SH-SY5Y (cell line): ENCODE measurements around the gene DYNLRB1.

ENCODE experiments used
- GATA2 ChIP-seq: IDR thresholded peaks from 2 replicates; pipeline ENCODE4 v1.6.1; 2011; ENCODE audit warnings: mild to moderate bottlenecking, low read depth, low read length
- GATA3 ChIP-seq: IDR thresholded peaks from 2 replicates; pipeline ENCODE4 v1.6.1; 2011; ENCODE audit warnings: low read depth, mild to moderate bottlenecking, low read length, moderate library complexity

The DYNLRB1 gene

GRCh38 chr20:34540596-34541263 lies 24.5 kb downstream of the DYNLRB1 start:
- TF ChIP-seq GATA2 (no peak), GATA3 (no peak)

DNA sequence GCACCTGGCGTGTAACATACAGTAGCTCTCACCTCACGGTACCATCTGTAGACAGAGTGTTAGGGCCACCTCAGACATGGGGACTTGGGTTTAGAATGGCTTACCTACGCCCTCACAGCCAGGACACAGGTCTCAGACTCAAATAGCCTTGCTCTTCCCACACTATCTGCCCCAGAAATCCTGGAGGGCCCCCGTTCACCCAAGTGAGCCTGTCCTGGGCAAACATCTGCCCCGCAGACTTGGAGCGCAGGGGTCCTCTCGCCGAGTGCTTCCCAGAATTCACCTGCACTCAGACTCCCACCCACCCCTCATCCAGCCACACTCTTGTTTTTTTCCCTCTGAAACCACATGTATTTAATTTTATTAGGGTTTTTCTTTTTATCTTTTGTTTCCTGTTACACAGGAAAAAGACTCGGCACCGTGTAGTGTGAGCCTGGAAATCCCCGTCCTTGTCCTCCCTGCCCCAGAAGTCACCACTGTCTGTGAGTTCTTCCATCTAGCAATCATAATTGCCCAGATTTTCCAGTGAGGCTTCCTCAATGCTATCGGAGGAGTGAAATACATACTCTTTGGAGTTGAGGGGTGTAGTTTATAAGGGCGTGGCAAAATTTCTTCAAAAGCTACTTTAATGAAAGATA lies 25.2 kb downstream of the DYNLRB1 start:
- TF ChIP-seq GATA3 (no peak), GATA2 (no peak)

- TF ChIP-seq GATA3 (no peak), GATA2 (no peak)
These were observed 25.7 kb downstream of the DYNLRB1 start for GRCh38 chr20:34541917-34542316.

DNA sequence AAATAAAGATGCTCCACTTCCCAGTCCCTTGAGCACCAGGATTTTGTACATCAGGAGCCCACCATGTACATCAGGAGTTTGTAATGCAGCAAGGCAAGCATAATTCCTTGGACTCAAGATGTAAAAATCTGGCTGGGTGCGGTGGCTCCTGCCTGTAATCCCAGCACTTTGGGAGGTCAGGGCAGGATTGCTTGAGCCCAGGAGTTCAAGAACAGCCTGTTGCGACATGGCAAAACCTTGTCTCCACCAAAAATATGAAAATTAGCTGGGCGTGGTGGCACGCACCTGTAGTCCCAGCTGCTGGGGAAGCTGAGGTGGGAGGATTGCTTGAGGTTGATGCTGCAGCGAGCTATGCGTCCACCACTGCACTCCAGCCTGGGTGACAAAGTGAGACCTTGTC lies 26.2 kb downstream of the DYNLRB1 start:
- TF ChIP-seq GATA3 (no peak), GATA2 (no peak)

- TF ChIP-seq GATA2, result no peak
- no peak for TF ChIP-seq GATA3
These were observed 27.3 kb downstream of the DYNLRB1 start for GRCh38 chr20:34543463-34544056.

GRCh38 chr20:34544109-34544796 lies 28.0 kb downstream of the DYNLRB1 start:
- TF ChIP-seq GATA2 (no peak), GATA3 (no peak)

GRCh38 chr20:34546751-34547181 lies 30.5 kb downstream of the DYNLRB1 start:
- TF ChIP-seq GATA2 (no peak), GATA3 (no peak)

- TF ChIP-seq GATA2 (no peak), GATA3 (no peak)
These were observed 31.8 kb downstream of the DYNLRB1 start for GRCh38 chr20:34547844-34548613.

DNA sequence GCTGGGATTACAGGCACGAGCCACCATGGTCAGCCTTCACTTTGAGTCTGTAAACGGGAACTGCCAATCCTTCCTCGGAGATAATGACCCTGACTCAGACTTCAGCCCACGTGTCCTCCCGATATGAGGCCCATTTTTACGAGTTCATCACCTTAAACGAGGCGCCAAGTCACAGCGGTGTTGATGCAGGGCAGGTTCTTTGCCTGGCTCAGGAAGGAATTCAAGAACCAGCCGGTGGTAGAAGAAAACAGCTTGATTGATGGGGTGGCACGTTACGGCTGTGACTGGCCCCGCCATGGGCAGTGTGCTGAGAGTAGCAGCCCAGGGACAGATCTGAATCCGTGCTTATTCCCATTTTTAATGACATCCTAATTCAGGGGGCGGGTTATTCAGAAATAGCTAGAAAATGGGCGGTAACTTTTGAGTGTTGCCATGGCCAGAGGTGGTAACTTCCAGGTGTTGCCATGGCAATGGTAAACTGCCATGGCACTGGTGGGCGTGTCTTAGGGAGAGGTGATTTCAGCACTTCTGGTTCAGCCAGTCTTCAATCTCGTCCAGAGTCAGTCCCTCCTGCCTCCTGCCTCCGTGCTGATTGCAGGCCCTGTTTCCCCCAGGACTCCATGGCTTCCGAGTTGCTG lies 33.2 kb downstream of the DYNLRB1 start:
- TF ChIP-seq GATA3 (no peak), GATA2 (no peak)

- TF ChIP-seq GATA2, result no peak
- TF ChIP-seq GATA3, result no peak
These were observed 33.7 kb downstream of the DYNLRB1 start for GRCh38 chr20:34549929-34550305.

DNA sequence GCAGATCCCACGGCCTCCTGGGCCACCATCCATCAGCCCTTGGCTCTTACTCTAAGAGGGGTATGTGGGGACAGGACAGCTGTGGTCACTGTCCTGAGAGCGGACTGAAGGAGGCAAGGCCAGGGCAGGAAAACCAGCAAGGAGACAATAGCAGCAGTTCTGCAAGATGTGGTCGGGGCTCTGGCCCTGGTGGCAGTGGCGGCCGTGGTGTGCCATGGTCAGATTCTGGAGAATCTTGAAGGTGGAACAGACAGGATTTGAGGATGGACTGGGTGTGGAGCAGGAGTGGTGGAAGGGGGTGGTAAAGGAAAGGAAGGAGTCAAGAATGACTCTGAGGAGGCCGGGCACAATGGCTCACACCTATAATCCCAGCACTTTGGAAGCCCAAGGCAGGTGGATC lies 36.3 kb downstream of the DYNLRB1 start:
- no peak for TF ChIP-seq GATA2
- no peak for TF ChIP-seq GATA3

- no peak for TF ChIP-seq GATA3
- TF ChIP-seq GATA2, result no peak
These were observed 37.2 kb downstream of the DYNLRB1 start for GRCh38 chr20:34553366-34553867.

- TF ChIP-seq GATA3 (no peak), GATA2 (no peak)
These were observed 41.7 kb downstream of the DYNLRB1 start for GRCh38 chr20:34557936-34558319.
